Liver (tissue), 9 donors: ENCODE results near the gene CMTM4. TPM values are rescaled to one million over a fixed set of nuclear protein-coding genes. Genes with fewer than 3 reads are reported as not detected.
A peak's percentile ranks its signal among the peaks of the same experiment; 100 is the strongest.

Experiments
- DNase-seq: peaks from one replicate; pipeline ENCODE4 v3.0.0-alpha.2; 2017; ENCODE audit warnings: low spot score
- H3K27ac ChIP-seq, 2 donors: one replicate each; pipeline ENCODE4 v1.7.0; 2013; ENCODE audit warnings: inconsistent platforms in 2 of 2, low read length in 2 of 2, control low read depth in 1 of 2, low read depth in 1 of 2, mild to moderate bottlenecking in 1 of 2
- H3K27me3 ChIP-seq, 4 donors: one replicate each; pipeline versions ENCODE4 v1.6.1 to v1.7.0; 2013; ENCODE audit warnings: low read length in 3 of 4, inconsistent platforms in 1 of 4, mild to moderate bottlenecking in 1 of 4, moderate library complexity in 1 of 4; ENCODE audit not compliant: control insufficient read depth in 4 of 4, insufficient read depth in 4 of 4
- H3K36me3 ChIP-seq, 4 donors: one replicate each; pipeline versions ENCODE4 v1.6.1 to v1.7.0; 2013; ENCODE audit warnings: low read length in 3 of 4, mild to moderate bottlenecking in 3 of 4, low read depth in 1 of 4, moderate library complexity in 1 of 4; ENCODE audit not compliant: control insufficient read depth in 4 of 4, insufficient read depth in 3 of 4
- H3K4me1 ChIP-seq, 4 donors: one replicate each; pipeline versions ENCODE4 v1.6.1 to v1.7.0; 2013; ENCODE audit warnings: low read length in 3 of 4, mild to moderate bottlenecking in 3 of 4, moderate library complexity in 1 of 4; ENCODE audit not compliant: control insufficient read depth in 4 of 4, insufficient read depth in 4 of 4
- H3K4me3 ChIP-seq, 3 donors: one replicate each; pipeline versions ENCODE4 v1.6.1 to v1.7.0; 2013; ENCODE audit warnings: low read length in 3 of 3, control low read depth in 1 of 3, low read depth in 1 of 3, mild to moderate bottlenecking in 1 of 3
- H3K9ac ChIP-seq, 2 donors: one replicate each; pipeline ENCODE4 v1.7.0; 2013; ENCODE audit warnings: low read length in 2 of 2, mild to moderate bottlenecking in 2 of 2, moderate library complexity in 2 of 2, control low read depth in 1 of 2, low read depth in 1 of 2
- H3K9me3 ChIP-seq, 4 donors: one replicate each; pipeline versions ENCODE4 v1.6.1 to v1.7.0; 2013; ENCODE audit warnings: low read length in 3 of 4; ENCODE audit not compliant: control insufficient read depth in 4 of 4
- EGR1 ChIP-seq, 2 donors: IDR thresholded peaks; 2 replicates each; pipeline ENCODE4 v1.6.1; 2016 to 2018; ENCODE audit warnings: antibody characterized with exemption in 2 of 2, low read depth in 2 of 2
- FOXA1 ChIP-seq: IDR thresholded peaks from 2 replicates; pipeline ENCODE4 v1.6.1; 2016; ENCODE audit warnings: antibody characterized with exemption
- FOXA2 ChIP-seq: IDR thresholded peaks from 2 replicates; pipeline ENCODE4 v1.6.1; 2016; ENCODE audit warnings: antibody characterized with exemption
- GABPA ChIP-seq, 2 donors: IDR thresholded peaks in 1 of 2; conservative IDR thresholded peaks in 1 of 2; 2 replicates each; pipeline ENCODE4 v1.6.1; 2016; ENCODE audit warnings: antibody characterized with exemption in 2 of 2, mild to moderate bottlenecking in 1 of 2, moderate library complexity in 1 of 2
- HNF4A ChIP-seq, 2 donors: conservative IDR thresholded peaks; 2 replicates each; pipeline ENCODE4 v1.6.1; 2016; ENCODE audit warnings: antibody characterized with exemption in 2 of 2, mild to moderate bottlenecking in 2 of 2
- HNF4G ChIP-seq: IDR thresholded peaks from 2 replicates; pipeline ENCODE4 v1.6.1; 2016; ENCODE audit warnings: antibody characterized with exemption
- JUND ChIP-seq, 2 donors: IDR thresholded peaks; 2 replicates each; pipeline ENCODE4 v1.6.1; 2016; ENCODE audit warnings: antibody characterized with exemption in 2 of 2
- NR2F2 ChIP-seq: IDR thresholded peaks from 2 replicates; pipeline ENCODE4 v1.6.1; 2016; ENCODE audit warnings: antibody characterized with exemption
- RAD21 ChIP-seq, 2 donors: IDR thresholded peaks; 2 replicates each; pipeline ENCODE4 v1.6.1; 2016; ENCODE audit warnings: antibody characterized with exemption in 2 of 2, mild to moderate bottlenecking in 2 of 2
- SP1 ChIP-seq: IDR thresholded peaks from 2 replicates; pipeline ENCODE4 v1.6.1; 2018; ENCODE audit warnings: antibody characterized with exemption, mild to moderate bottlenecking
- TAF1 ChIP-seq: conservative IDR thresholded peaks from 2 replicates; pipeline ENCODE4 v1.6.1; 2016; ENCODE audit warnings: antibody characterized with exemption, mild to moderate bottlenecking
- YY1 ChIP-seq: IDR thresholded peaks from 2 replicates; pipeline ENCODE4 v1.6.1; 2016; ENCODE audit warnings: antibody characterized with exemption, mild to moderate bottlenecking
- WGBS: extraction: QIAGEN DNeasy Blood & Tissue Kit; methylation state at CpG from one replicate; pipeline ENCODE4 v1.1.7; 2013; 5-methylcytosine and 5-hydroxymethylcytosine counted together
- polyA plus RNA-seq, 2 donors: library from polyadenylated mRNA; stranded (reverse) in 1 of 2; unstranded in 1 of 2; fragments of 200-250 nt in 1 of 2; fragments of >200 nt in 1 of 2; fragmentation: Nextera tagmentation in 1 of 2; extraction: Ambion mirVana in 1 of 2; gene quantifications; one replicate each; pipeline versions ENCODE4 v1.2.1 to v1.2.3, GENCODE V29; 2013 to 2015
- total RNA-seq, 2 donors: library from RNA; depleted of rRNA; stranded (reverse); fragments of >200 nt; gene quantifications; one replicate each; pipeline ENCODE4 v1.2.3, GENCODE V29; 2014
- TF ChIP-seq, protein P1 (sequence below): IDR thresholded peaks from 2 replicates; pipeline ENCODE4 v1.6.1; 2016; ENCODE audit warnings: antibody characterized with exemption
- TF ChIP-seq, protein P2 (sequence below): IDR thresholded peaks from 2 replicates; pipeline ENCODE4 v1.6.1; 2016; ENCODE audit warnings: antibody characterized with exemption, mild to moderate bottlenecking
- TF ChIP-seq, protein P3 (sequence below): IDR thresholded peaks from 2 replicates; pipeline ENCODE4 v1.6.1; 2016; ENCODE audit warnings: antibody characterized with exemption
- donor health status: healthy.
- donor health status: healthy.
- donor health status: healthy.
- donor health status: healthy.
- donor health status: healthy.

The CMTM4 gene
- total and polyA plus RNA-seq, 4 donors: 2.9 to 19.7 (median 6.3) TPM

DNA sequence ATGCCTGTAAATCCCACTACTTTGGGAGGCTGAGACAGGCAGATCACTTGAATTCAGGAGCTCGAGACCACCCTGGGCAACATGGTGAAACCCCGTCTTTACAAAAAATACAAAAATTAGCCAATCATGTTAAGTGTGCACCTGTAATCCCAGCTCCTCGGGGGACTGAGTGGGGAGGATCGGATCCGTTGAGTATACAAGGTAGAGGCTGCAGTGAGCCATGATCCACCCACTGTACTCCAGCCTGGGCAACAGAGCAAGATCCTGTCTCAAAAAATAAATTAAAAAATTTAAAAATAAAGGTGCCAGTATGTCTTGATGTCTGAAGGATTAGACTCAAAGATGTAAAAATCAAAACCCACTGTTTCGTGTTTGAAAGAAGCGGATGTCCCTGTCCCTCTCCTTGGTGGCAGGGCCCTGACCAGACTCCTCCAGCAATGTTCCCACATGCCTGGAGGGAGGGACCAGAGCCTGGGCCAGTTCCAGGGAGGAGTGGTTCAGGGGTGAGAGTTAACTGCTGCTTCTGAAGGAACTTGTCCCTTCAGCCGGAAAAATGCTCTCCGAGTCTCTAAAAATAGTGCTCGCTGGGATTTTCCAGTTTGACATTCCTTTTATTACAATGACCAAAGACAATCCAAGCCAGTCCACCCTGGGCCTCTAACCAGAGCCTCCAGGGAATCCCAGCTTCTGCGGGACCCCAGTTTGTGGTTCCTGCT is 9.4 kb upstream of the CMTM4 start:
- peaks cover 0 to 5% (median 2%) of the 10 kb centered on the region in 4 donors for H3K4me1 ChIP-seq
- TF ChIP-seq YY1 (no peak), FOXA2 (no peak), SP1 (peak; percentile 16), TAF1 (no peak)
- TF ChIP-seq, protein P1, sequence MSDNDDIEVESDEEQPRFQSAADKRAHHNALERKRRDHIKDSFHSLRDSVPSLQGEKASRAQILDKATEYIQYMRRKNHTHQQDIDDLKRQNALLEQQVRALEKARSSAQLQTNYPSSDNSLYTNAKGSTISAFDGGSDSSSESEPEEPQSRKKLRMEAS: no peak
- TF ChIP-seq, protein P2, sequence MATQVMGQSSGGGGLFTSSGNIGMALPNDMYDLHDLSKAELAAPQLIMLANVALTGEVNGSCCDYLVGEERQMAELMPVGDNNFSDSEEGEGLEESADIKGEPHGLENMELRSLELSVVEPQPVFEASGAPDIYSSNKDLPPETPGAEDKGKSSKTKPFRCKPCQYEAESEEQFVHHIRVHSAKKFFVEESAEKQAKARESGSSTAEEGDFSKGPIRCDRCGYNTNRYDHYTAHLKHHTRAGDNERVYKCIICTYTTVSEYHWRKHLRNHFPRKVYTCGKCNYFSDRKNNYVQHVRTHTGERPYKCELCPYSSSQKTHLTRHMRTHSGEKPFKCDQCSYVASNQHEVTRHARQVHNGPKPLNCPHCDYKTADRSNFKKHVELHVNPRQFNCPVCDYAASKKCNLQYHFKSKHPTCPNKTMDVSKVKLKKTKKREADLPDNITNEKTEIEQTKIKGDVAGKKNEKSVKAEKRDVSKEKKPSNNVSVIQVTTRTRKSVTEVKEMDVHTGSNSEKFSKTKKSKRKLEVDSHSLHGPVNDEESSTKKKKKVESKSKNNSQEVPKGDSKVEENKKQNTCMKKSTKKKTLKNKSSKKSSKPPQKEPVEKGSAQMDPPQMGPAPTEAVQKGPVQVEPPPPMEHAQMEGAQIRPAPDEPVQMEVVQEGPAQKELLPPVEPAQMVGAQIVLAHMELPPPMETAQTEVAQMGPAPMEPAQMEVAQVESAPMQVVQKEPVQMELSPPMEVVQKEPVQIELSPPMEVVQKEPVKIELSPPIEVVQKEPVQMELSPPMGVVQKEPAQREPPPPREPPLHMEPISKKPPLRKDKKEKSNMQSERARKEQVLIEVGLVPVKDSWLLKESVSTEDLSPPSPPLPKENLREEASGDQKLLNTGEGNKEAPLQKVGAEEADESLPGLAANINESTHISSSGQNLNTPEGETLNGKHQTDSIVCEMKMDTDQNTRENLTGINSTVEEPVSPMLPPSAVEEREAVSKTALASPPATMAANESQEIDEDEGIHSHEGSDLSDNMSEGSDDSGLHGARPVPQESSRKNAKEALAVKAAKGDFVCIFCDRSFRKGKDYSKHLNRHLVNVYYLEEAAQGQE: no peak
- no peaks in the 10 kb centered on the region for H3K27me3 ChIP-seq
- H3K27ac ChIP-seq: peak overlapping the region; percentile 72 to 76
- no peaks in the 10 kb centered on the region for H3K36me3 ChIP-seq
- no peaks in the 10 kb centered on the region for H3K9me3 ChIP-seq
- no peak for DNase-seq
- H3K9ac ChIP-seq: no peak overlapping the region
- WGBS: 82% methylated on average over 11 of the region's 11 CpGs
- H3K4me3 ChIP-seq: no peak overlapping the region

DNA sequence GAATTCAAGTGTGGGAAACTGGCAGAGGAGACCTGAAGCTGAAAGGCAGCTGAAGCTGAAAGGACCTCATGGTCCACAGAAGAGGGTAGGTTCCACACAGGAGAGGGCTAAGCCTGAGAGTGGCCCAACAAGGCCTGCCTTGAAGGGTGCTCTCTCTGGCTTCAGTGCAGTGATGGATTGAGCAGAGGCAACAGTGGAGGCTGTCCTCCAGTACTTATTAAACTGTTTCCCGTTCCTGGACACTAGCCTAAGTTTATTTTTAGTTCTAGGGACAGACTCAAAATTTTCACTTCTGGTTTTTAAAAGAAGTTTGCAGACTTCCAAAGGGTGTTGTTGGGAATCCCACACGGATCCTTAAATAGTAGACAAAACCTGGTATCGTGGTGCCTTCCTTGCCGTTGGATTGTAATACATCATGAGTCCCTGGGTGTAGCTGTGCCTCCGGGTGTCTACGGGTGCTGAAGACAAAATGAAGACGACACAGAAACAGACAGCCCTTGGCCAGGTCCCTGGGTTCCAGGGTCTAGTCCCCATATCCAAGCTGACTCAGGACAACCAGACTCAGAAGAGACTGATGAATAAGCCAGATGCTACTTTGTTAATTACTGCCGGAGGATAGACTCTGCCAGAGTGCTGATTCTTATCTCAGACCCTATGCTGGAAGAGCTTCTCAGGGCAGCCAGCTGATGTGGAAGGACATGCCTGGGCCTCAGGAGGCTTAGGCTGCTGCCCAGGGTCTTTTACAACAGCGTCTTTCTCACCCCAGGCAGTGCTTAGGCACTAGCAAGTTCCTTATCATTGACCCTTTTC is 7.1 kb upstream of the CMTM4 start:
- WGBS: 75% methylated on average over 9 of the region's 9 CpGs
- no peaks in the 10 kb centered on the region for H3K27me3 ChIP-seq
- no peaks in the 10 kb centered on the region for H3K9me3 ChIP-seq
- no peak overlapping the region for H3K9ac ChIP-seq
- DNase-seq: no peak
- H3K4me1 ChIP-seq: peaks cover 0 to 5% (median 2%) of the 10 kb centered on the region in 4 donors
- no peak for TF ChIP-seq GABPA (IDR thresholded peaks at IDR 0.05 in 1 of 2, conservative IDR thresholded peaks at IDR 0.05 in 1 of 2)
- TF ChIP-seq FOXA1: no peak
- TF ChIP-seq, protein P2: no peak
- TF ChIP-seq JUND (IDR thresholded peaks at IDR 0.05): no peak
- TF ChIP-seq SP1: no peak
- no peak for TF ChIP-seq YY1
- no peak for TF ChIP-seq TAF1
- no peak for TF ChIP-seq HNF4A (conservative IDR thresholded peaks at IDR 0.05)
- TF ChIP-seq HNF4G: no peak
- TF ChIP-seq EGR1 (IDR thresholded peaks at IDR 0.05; ENCODE audit: low read depth in 2 of 2): no peak
- no peak for TF ChIP-seq RAD21 (IDR thresholded peaks at IDR 0.05)
- TF ChIP-seq, protein P3, sequence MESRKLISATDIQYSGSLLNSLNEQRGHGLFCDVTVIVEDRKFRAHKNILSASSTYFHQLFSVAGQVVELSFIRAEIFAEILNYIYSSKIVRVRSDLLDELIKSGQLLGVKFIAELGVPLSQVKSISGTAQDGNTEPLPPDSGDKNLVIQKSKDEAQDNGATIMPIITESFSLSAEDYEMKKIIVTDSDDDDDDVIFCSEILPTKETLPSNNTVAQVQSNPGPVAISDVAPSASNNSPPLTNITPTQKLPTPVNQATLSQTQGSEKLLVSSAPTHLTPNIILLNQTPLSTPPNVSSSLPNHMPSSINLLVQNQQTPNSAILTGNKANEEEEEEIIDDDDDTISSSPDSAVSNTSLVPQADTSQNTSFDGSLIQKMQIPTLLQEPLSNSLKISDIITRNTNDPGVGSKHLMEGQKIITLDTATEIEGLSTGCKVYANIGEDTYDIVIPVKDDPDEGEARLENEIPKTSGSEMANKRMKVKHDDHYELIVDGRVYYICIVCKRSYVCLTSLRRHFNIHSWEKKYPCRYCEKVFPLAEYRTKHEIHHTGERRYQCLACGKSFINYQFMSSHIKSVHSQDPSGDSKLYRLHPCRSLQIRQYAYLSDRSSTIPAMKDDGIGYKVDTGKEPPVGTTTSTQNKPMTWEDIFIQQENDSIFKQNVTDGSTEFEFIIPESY: no peak
- TF ChIP-seq, protein P1: no peak
- TF ChIP-seq NR2F2: no peak
- H3K27ac ChIP-seq: no peak overlapping the region
- H3K36me3 ChIP-seq: no peaks in the 10 kb centered on the region
- no peak overlapping the region for H3K4me3 ChIP-seq
